ENCODE data around the gene PTPRM. TPM values are rescaled to one million over a fixed set of nuclear protein-coding genes. Genes with fewer than 3 reads are reported as not detected.

PTPRM gene
- total and polyA plus RNA-seq, 2 of the 8 experiments (the other 6 are each of a cell fraction or from before 2014, with no cell fraction given), result 4.1 to 7.0 TPM

- Histone ChIP-seq H3K23ac (ENCODE audit: insufficient read length) (no peak overlapping the region), H2BK5ac (ENCODE audit: low read depth, low read length) (no peak overlapping the region), H3K4me3 (ENCODE audit: extremely low read depth in 1 of 4, insufficient read depth in 2 of 4, low read depth in 3 of 4, low read length in 4 of 4) (no peak overlapping the region), H3K27ac (ENCODE audit: low read depth, low read length) (no peak overlapping the region), H4K91ac (replicated peaks; ENCODE audit: insufficient read length, low read length) (no peak overlapping the region), H4K8ac (ENCODE audit: extremely low read depth, insufficient read depth, low read length) (no peak overlapping the region), H2AFZ (ENCODE audit: low read length) (no peak overlapping the region), H3K79me2 (ENCODE audit: control insufficient read depth in 1 of 2, insufficient read depth in 2 of 2, low read length in 2 of 2) (no peaks in the 10 kb centered on the region), H3K9ac (replicated peaks in 1 of 4; ENCODE audit: extremely low read depth in 1 of 4, low read depth in 3 of 4, low read length in 3 of 4) (no peak overlapping the region), H3K18ac (ENCODE audit: extremely low read depth, low read length) (no peak overlapping the region), H2BK15ac (ENCODE audit: low read length) (no peak overlapping the region), H3K9me3 (ENCODE audit: insufficient read depth in 2 of 2, low read depth in 1 of 2, low read length in 1 of 2) (peaks cover 0 to 5% of the 10 kb centered on the region in 2 experiments; a peak in 1 of 4 replicates), H3K23me2 (ENCODE audit: low read depth, low read length) (no peaks in the 10 kb centered on the region), H4K5ac (ENCODE audit: insufficient read length, low read depth, low read length) (no peak overlapping the region), H2AK5ac (ENCODE audit: low read depth, low read length) (no peak overlapping the region), H3K27me3 (replicated peaks in 1 of 4; ENCODE audit: control insufficient read depth in 3 of 4, extremely low read depth in 1 of 4, insufficient read depth in 3 of 4, low read length in 3 of 4) (no peaks in the 10 kb centered on the region), H2BK20ac (ENCODE audit: low read length) (no peak overlapping the region), H3K14ac (ENCODE audit: insufficient read length) (no peak overlapping the region), H3K4me2 (ENCODE audit: insufficient read depth in 1 of 2, low read depth in 2 of 2, low read length in 2 of 2) (no peak overlapping the region), H3K56ac (replicated peaks; ENCODE audit: insufficient read length, low read depth, low read length) (no peak overlapping the region), H3K79me1 (ENCODE audit: low read depth, low read length) (no peaks in the 10 kb centered on the region), H2BK12ac (ENCODE audit: low read depth, low read length) (no peak overlapping the region), H3K4ac (replicated peaks; ENCODE audit: insufficient read length, low read depth, low read length) (no peak overlapping the region), H4K20me1 (replicated peaks in 1 of 2; ENCODE audit: control insufficient read depth in 1 of 2, insufficient read depth in 2 of 2, low read length in 2 of 2) (no peaks in the 10 kb centered on the region), H3K36me3 (ENCODE audit: control insufficient read depth in 2 of 4, insufficient read depth in 4 of 4, low read length in 3 of 4) (no peaks in the 10 kb centered on the region), H2BK120ac (replicated peaks; ENCODE audit: low read depth, low read length) (no peak overlapping the region), H3K4me1 (replicated peaks in 1 of 4; ENCODE audit: control insufficient read depth in 3 of 4, insufficient read depth in 4 of 4, low read length in 3 of 4) (no peaks in the 10 kb centered on the region)
- no peak for DNase-seq (ENCODE audit: low read depth in 1 of 2, low spot score in 2 of 2)
- FAIRE-seq, result no peak
- TF ChIP-seq SIN3A (conservative IDR thresholded peaks at IDR 0.05 in 1 of 2, IDR thresholded peaks at IDR 0.05 in 1 of 2; ENCODE audit: low read depth in 1 of 2, low read length in 2 of 2) (no peak), BRCA1 (IDR thresholded peaks at IDR 0.05; ENCODE audit: low read depth, low read length) (no peak), USF2 (IDR thresholded peaks at IDR 0.05; ENCODE audit: low read length) (no peak), GTF2F1 (IDR thresholded peaks at IDR 0.05; ENCODE audit: borderline replicate concordance, low read depth, low read length) (no peak), RNF2 (IDR thresholded peaks at IDR 0.05; ENCODE audit: borderline replicate concordance, low read depth, low read length, missing control alignments, poor library complexity, severe bottlenecking) (no peak)
- ChIA-PET CTCF (ENCODE audit: partially characterized antibody) (interaction anchor here (1.0 kb wide), 1 partner anchor 39 kb away, joined by 3 read pairs; no protein-coding TSS in a partner anchor), POLR2A (ENCODE audit: partially characterized antibody) (no interaction called here)
- WGBS, 2 experiments (ENCODE audit: extremely low coverage in 1 of 2, insufficient coverage in 1 of 2, insufficient read length in 1 of 2, insufficient replicate concordance in 2 of 2, low coverage in 1 of 2, low lambda C conversion rate in 2 of 2, missing lambda C conversion rate in 1 of 2), result 84% methylated on average over 6 of the region's 6 CpGs; no CpG with 5 or more reads in 1 of the 2 experiments
These were observed 374.4 kb downstream of the PTPRM start for GRCh38 chr18:7941533-7941932.
